Renal cortex interstitium (tissue), 15 donors: ENCODE measurements around the gene EMC7. TPM values are rescaled to one million over a fixed set of nuclear protein-coding genes. Genes with fewer than 3 reads are reported as not detected.
"Not testable (repeated sequence)": the region's sequence is repeated elsewhere in the genome, so short reads cannot be mapped to it uniquely, and the experiment has no call there.

ENCODE experiments used
- DNase-seq, 11 donors: peaks; one replicate each; pipeline ENCODE4 v3.0.0-alpha.2; 2013; ENCODE audit warnings: low read depth in 9 of 11, low spot score in 4 of 11; ENCODE audit errors: extremely low read depth in 1 of 11
- long read RNA-seq, 16 experiments: transcript quantifications; one replicate each; lab custom pipeline, GENCODE V29; 2026
- polyA plus RNA-seq, 3 donors: library from polyadenylated mRNA; unstranded; fragments of 120-200 nt; gene quantifications; one replicate each; pipeline ENCODE4 v1.2.1, GENCODE V29; 2013; ENCODE audit not compliant: insufficient read length in 3 of 3

EMC7 gene
- polyA plus RNA-seq = 10 to 100 TPM; 71.2 to 95.2 (median 80.4) TPM
- long read RNA-seq, donor 1, transcript EMC7-201 (5 exons, 1,155 nt) = major isoform, 46 of 47 reads
- long read RNA-seq, donor 1, partial matches to known transcripts = 0 of 47 reads
- long read RNA-seq, donor 1, other reads (novel, unspliced or antisense) = 0 of 47 reads
- long read RNA-seq, donor 2, transcript EMC7-201 (5 exons, 1,155 nt) = major isoform, 50 of 50 reads
- long read RNA-seq, donor 2, partial matches to known transcripts = 0 of 50 reads
- long read RNA-seq, donor 2, other reads (novel, unspliced or antisense) = 0 of 50 reads
- long read RNA-seq, donor 3, transcript EMC7-201 (5 exons, 1,155 nt) = major isoform, 87 of 94 reads
- long read RNA-seq, donor 3, partial matches to known transcripts = 0 of 94 reads
- long read RNA-seq, donor 3, other reads (novel, unspliced or antisense) = 7 of 94 reads
- long read RNA-seq, donor 4, transcript EMC7-201 (5 exons, 1,155 nt) = major isoform, 93 of 105 reads
- long read RNA-seq, donor 4, partial matches to known transcripts = 6 of 105 reads
- long read RNA-seq, donor 4, other reads (novel, unspliced or antisense) = 5 of 105 reads
- long read RNA-seq, donor 5 = 0 reads
- long read RNA-seq, donor 6, transcript EMC7-201 (5 exons, 1,155 nt) = major isoform, 58 of 63 reads
- long read RNA-seq, donor 6, partial matches to known transcripts = 5 of 63 reads
- long read RNA-seq, donor 6, other reads (novel, unspliced or antisense) = 0 of 63 reads
- long read RNA-seq, donor 7, transcript EMC7-201 (5 exons, 1,155 nt) = major isoform, 92 of 108 reads
- long read RNA-seq, donor 7, partial matches to known transcripts = 8 of 108 reads
- long read RNA-seq, donor 7, other reads (novel, unspliced or antisense) = 7 of 108 reads
- long read RNA-seq, donor 8 = 0 reads
- long read RNA-seq, donor 9, transcript EMC7-201 (5 exons, 1,155 nt) = major isoform, 77 of 80 reads
- long read RNA-seq, donor 9, partial matches to known transcripts = 0 of 80 reads
- long read RNA-seq, donor 9, other reads (novel, unspliced or antisense) = 0 of 80 reads
- long read RNA-seq, donor 10, transcript EMC7-201 (5 exons, 1,155 nt) = major isoform, 86 of 93 reads
- long read RNA-seq, donor 10, partial matches to known transcripts = 7 of 93 reads
- long read RNA-seq, donor 10, other reads (novel, unspliced or antisense) = 0 of 93 reads
- long read RNA-seq, donor 11, transcript EMC7-201 (5 exons, 1,155 nt) = major isoform, 71 of 76 reads
- long read RNA-seq, donor 11, partial matches to known transcripts = 5 of 76 reads
- long read RNA-seq, donor 11, other reads (novel, unspliced or antisense) = 0 of 76 reads
- long read RNA-seq, donor 12, transcript EMC7-201 (5 exons, 1,155 nt) = major isoform, 24 of 25 reads
- long read RNA-seq, donor 12, partial matches to known transcripts = 0 of 25 reads
- long read RNA-seq, donor 12, other reads (novel, unspliced or antisense) = 0 of 25 reads
- long read RNA-seq, donor 13 = 0 reads
- long read RNA-seq, donor 14, transcript EMC7-201 (5 exons, 1,155 nt) = major isoform, 74 of 74 reads
- long read RNA-seq, donor 14, partial matches to known transcripts = 0 of 74 reads
- long read RNA-seq, donor 14, other reads (novel, unspliced or antisense) = 0 of 74 reads
- long read RNA-seq, donor 15, transcript EMC7-201 (5 exons, 1,155 nt) = major isoform, 38 of 43 reads
- long read RNA-seq, donor 15, partial matches to known transcripts = 5 of 43 reads
- long read RNA-seq, donor 15, other reads (novel, unspliced or antisense) = 0 of 43 reads
- long read RNA-seq, donor 16, transcript EMC7-201 (5 exons, 1,155 nt) = major isoform, 219 of 232 reads
- long read RNA-seq, donor 16, partial matches to known transcripts = 0 of 232 reads
- long read RNA-seq, donor 16, other reads (novel, unspliced or antisense) = 9 of 232 reads

DNA sequence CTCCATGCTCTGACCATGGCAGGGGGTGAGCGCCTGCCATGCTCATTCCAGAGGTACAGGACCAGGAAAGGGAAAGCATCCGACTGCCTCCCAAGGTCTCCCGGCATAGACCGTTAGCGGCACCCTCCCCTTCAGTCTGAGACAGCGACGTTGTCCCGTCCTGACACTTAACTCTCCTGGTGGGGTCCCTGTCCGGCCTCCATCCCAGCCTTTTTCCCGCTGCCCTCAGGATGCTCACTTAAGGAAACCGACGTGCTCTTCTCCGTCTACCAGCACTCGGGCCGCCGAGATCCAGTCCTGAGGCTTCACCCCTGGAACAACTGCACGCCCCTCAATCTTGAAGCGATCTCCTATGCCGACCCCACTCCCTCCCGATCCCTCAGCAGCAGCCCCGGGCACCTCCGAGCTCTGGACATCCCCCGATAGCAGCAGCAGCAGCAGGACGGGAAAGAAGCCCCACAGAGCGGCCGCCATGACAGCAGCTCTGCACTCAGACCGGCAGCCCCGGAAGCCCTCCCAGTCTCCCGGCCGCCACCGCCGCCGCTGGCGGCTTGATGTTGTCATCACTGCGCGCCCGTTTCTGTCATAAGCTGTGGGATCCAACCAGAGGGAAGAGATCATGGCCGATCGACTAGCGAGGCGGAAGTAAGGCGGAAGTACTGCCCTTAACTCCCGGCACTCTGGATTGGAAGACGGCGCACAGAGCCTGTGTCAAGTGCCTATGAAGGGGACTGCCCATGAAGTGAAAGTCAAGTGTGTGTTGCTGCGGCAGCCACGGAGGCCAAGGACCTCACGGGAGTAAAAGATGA is at the start of gene EMC7, which contains the start of gene PGBD4:
Gene EMC7, minus strand, starts transcription at position 497 of the 809 bp plus-strand sequence. Its CDS starts 23 bp downstream, at position 474.
Gene PGBD4, plus strand, starts transcription at position 718 of the 809 bp plus-strand sequence. CDS start 449 bp downstream, outside the sequence.
- DNase-seq = peak; percentile 95 to 99 (median 98)

DNA sequence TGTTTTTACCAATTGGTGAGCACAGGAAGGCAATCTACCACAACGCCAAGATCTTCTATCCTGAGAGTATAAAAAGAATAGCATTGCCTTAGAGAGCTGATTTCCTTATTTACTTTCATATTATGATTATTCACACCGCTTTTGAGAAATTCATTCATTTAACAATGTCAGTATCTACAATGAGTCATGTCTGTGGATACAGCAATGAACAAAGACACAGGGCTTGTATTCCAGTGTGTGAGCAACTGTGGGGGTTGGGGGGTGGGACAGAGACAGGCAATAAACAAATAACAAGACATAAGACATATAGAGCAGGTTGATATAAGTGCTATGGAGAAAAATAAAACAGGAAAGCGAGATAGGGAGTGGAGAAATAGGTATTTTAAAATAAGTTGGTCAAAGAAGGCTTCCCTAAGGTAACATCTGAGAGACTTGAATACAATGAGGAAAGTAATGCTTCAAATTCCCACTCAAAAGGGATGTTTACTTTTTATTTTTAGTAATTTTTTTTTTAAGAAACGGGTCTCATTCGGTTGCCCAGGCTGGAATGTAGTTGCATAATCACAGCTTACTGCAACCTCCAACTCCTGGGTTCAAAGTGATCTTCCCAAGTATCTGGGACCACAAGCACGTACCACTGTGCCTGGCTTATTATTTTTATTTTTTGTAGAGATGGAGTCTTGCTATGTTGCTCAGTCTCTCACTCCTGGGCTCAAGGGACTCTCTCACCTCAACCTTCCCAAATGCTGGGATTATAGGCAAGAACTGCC is 45.9 kb upstream of the EMC7 start:
- DNase-seq = no peak

DNA sequence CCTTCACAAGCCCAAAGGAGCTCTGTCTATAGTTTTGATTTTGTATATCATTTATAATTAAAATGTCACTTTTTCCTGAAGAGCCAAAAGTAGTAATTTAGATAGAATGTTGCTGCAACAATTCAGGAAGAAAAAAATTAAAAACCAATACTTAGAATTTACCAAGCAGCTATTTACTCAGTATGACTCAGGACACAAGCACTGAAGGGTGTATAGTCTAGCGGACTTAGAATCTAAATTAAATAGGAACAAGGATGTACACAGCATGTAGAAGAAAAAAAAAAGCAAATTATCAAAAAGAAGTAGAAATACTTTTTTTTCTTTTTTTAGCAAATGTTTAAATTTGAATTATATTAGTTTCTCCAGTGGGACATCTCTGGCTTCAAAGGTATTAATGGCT is 31.8 kb upstream of the EMC7 start:
- no peak for DNase-seq

GRCh38 chr15:34132881-34133280 is 31.2 kb upstream of the EMC7 start:
- DNase-seq = no peak

DNA sequence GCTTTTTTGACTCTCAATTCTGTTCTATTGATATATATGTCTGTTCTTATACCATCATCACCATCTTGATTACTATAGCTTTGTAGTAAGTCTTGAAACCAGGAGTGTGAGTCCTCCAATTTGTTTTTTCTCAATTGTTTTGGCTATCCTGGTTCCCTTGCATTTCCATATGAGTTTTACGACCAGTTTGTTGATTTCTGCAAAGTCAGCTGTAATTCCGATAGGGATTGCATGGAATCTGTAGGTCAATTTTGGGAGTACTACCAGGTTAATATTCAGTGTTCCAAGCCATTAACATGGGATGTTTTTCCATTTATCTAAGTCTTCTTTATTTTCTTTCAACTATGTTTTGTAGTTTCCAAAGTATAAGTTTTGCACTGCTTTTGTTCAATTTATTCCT is 27.2 kb upstream of the EMC7 start:
- DNase-seq = no peak

GRCh38 chr15:34126522-34126921 is 24.9 kb upstream of the EMC7 start:
- DNase-seq = no peak

GRCh38 chr15:34125945-34126344 is 24.3 kb upstream of the EMC7 start:
- DNase-seq = no peak

DNA sequence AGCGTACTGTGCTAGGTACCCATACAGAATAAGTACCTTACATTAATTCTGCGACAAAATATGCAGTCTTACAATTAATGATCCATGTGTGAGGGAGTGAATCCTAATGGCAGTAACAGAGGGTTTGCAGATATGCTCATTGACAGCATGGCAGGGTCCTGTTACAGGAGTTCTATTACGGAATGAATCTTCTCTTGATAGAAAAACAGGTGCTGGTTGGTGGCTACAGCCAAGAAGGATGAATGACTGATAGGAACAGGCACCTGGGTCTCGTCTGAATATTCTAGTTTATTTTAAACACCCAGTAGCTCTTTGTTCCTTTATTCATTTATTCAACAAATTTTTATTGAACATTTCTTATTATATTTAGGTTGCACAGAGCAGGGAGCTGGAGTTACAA is 23.0 kb upstream of the EMC7 start:
- DNase-seq = no peak

- no peak for DNase-seq
Measured at GRCh38 chr15:34122771-34123183, 21.1 kb upstream of the EMC7 start.

- not testable (repeated sequence) for DNase-seq
Measured at GRCh38 chr15:34121786-34122185, 20.1 kb upstream of the EMC7 start.

- DNase-seq = not testable (repeated sequence)
Measured at GRCh38 chr15:34120420-34120819, 18.8 kb upstream of the EMC7 start.

- no peak for DNase-seq
Measured at GRCh38 chr15:34119291-34119690, 17.6 kb upstream of the EMC7 start.

- DNase-seq = no peak
Measured at GRCh38 chr15:34116620-34117019, 15.0 kb upstream of the EMC7 start.

- no peak for DNase-seq
Measured at GRCh38 chr15:34114739-34115138, 13.1 kb upstream of the EMC7 start.

DNA sequence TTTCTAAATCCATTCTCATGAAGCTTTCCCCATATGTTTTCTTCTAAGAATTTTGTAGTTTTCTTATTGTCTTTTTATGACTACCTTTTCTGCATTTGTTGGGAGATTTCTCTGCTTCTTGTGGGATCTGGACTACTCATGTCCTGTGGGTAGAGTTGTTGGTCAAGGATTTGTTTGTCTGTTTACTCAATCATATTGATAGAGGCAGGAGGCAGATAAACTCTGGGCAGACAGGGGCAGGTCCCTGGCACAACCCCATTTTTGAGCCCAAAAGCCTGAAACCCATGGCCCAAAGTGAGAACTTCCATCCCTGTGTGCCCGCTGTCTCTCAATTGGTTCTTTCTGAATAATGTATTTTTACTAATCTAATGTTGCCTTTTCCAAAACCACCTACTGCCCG is 12.6 kb upstream of the EMC7 start:
- no peak for DNase-seq

GRCh38 chr15:34111488-34111887 is 9.8 kb upstream of the EMC7 start:
- DNase-seq = no peak
